Activated gamma-delta T cell treated with Interleukin-2 at 50 U/mL for 16 hours (primary cell): ENCODE data around the gene AOPEP.

Source experiments
- DNase-seq: peaks from one replicate; pipeline ENCODE4 v3.0.0-alpha.2; 2020

AOPEP gene

GRCh38 chr9:94904806-94905205, 178.3 kb downstream of the AOPEP start:
- no peak for DNase-seq

- DNase-seq, result no peak
Measured at GRCh38 chr9:94905606-94906005, 179.1 kb downstream of the AOPEP start.

- DNase-seq, result no peak
Measured at GRCh38 chr9:94906181-94906580, 179.7 kb downstream of the AOPEP start.

GRCh38 chr9:94906713-94907112, 180.2 kb downstream of the AOPEP start:
- DNase-seq, result no peak

- no peak for DNase-seq
Measured at GRCh38 chr9:94907264-94907936, 180.9 kb downstream of the AOPEP start.

GRCh38 chr9:94908011-94908563, 181.6 kb downstream of the AOPEP start:
- DNase-seq, result no peak

GRCh38 chr9:94908583-94909249, 182.2 kb downstream of the AOPEP start:
- DNase-seq, result no peak

GRCh38 chr9:94909250-94909894, 182.9 kb downstream of the AOPEP start:
- no peak for DNase-seq

GRCh38 chr9:94909965-94910730, 183.6 kb downstream of the AOPEP start:
- no peak for DNase-seq

- DNase-seq, result no peak
Measured at GRCh38 chr9:94911211-94911610, 184.7 kb downstream of the AOPEP start.

GRCh38 chr9:94911986-94912635, 185.6 kb downstream of the AOPEP start:
- no peak for DNase-seq

- no peak for DNase-seq
Measured at GRCh38 chr9:94912700-94913249, 186.3 kb downstream of the AOPEP start.

- no peak for DNase-seq
Measured at GRCh38 chr9:94913550-94913949, 187.1 kb downstream of the AOPEP start.

- DNase-seq, result no peak
Measured at GRCh38 chr9:94915476-94916450, 189.3 kb downstream of the AOPEP start.

GRCh38 chr9:94916956-94917355, 190.5 kb downstream of the AOPEP start:
- DNase-seq, result no peak

- no peak for DNase-seq
Measured at GRCh38 chr9:94918038-94918753, 191.7 kb downstream of the AOPEP start.

GRCh38 chr9:94919376-94920098, 193.0 kb downstream of the AOPEP start:
- DNase-seq, result no peak

- DNase-seq, result no peak
Measured at GRCh38 chr9:94920420-94921091, 194.1 kb downstream of the AOPEP start.

GRCh38 chr9:94921092-94921471, 194.6 kb downstream of the AOPEP start:
- no peak for DNase-seq
